Gastroesophageal sphincter (tissue), 3 donors: ENCODE data around the gene KLHL29.

Experiments
- CTCF ChIP-seq, 4 experiments: fragments of 200-600 bp in 2 of 4; fragments of 450-650 bp in 2 of 4; sonication (generic) in 1 of 4; IDR thresholded peaks; one replicate each; pipeline ENCODE4 v1.5.1; 2017 to 2019; ENCODE audit warnings: antibody characterized with exemption in 4 of 4, mild to moderate bottlenecking in 2 of 4, moderate library complexity in 2 of 4
- EP300 ChIP-seq: sonication (generic); formaldehyde crosslinking; IDR thresholded peaks from one replicate; pipeline ENCODE4 v1.6.1; 2017; ENCODE audit warnings: antibody characterized with exemption, mild to moderate bottlenecking
- POLR2A ChIP-seq, 2 donors: fragments of 450-650 bp; IDR thresholded peaks; one replicate each; pipeline ENCODE4 v1.6.1; 2017; ENCODE audit warnings: antibody characterized with exemption in 2 of 2, mild to moderate bottlenecking in 2 of 2, moderate library complexity in 1 of 2

DNA sequence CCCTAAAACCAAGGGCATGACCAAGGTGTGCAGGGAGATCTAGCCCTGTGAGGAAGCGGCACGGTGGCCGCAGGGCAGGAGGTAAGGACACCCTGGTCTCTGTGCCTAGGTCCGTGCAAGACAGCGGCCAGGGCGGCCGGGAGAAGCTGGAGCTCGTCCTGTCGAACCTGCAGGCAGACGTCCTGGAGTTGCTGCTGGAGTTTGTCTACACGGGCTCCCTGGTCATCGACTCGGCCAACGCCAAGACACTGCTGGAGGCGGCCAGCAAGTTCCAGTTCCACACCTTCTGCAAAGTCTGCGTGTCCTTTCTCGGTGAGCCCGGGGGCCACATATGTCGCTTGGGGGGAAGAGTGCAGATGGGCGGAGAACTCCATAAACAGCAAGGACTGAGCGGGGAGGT is 306.6 kb downstream of the KLHL29 start:
- TF ChIP-seq CTCF (IDR thresholded peaks at IDR 0.05) (no peak), EP300 (no peak), POLR2A (IDR thresholded peaks at IDR 0.05) (no peak)
